HG03196 (cell line): Measurements from ENCODE around the gene BMAL1.

Source experiments
- ATAC-seq: cut with Tn5 transposase; IDR thresholded peaks from one replicate; pipeline ENCODE4 v1.9.1; 2021; ENCODE audit not compliant: unreplicated experiment

BMAL1 gene

DNA sequence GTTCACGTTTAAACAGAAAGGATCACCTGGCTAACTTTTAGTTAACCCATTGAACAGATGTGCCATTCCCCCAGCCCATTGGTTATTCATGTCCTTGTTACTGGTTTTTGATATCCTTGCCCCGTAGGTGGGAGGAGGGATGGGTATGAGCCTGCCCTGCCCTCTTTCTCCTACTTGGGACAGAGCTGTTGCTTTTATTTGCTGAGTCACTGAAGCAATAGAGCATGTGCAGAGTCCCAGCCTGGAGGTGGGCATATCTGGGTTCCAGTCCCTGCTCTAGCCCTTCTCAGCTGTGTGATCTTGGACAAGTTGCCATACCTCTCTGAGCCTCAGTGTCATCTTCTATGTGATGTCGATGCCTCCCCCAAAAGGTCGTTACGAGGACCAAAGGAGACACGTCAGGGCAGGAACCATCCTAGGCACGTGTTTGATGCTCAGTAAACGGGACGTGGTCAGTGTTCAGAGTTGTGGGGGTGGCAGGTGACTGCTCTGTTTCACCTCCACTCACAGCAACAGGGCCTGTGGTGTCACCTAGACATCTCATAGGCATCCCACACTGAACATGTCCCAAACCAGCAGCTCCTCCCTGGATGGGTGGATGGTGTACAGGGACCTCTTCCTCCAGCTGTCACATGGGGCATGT, 61.0 kb downstream of the BMAL1 start:
- no peak for ATAC-seq

GRCh38 chr11:13339195-13340153, 61.9 kb downstream of the BMAL1 start:
- no peak for ATAC-seq

DNA sequence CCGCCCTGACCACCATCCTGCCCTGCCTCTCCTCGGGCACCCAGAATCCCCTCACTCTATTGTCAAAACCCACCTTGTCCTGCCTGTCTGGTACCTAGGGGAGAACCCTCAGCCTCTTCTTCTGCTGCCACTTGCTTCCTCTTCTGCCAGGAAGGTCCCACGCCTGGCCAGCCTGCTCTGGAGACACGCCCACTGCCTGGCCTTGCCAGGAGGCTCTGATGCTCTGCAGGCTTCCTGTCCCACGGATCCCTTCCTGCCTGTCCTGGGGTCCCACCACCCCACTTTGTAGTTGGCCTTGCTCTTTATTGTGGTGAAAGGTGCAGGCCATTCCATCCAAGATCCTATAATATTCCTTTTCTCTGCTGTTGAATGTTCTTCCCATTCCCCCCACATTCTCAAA, 63.4 kb downstream of the BMAL1 start:
- ATAC-seq = no peak

- ATAC-seq = peak; percentile 30
These were observed 65.5 kb downstream of the BMAL1 start for GRCh38 chr11:13343067-13343466.

GRCh38 chr11:13343931-13344717, 66.5 kb downstream of the BMAL1 start:
- ATAC-seq = no peak

DNA sequence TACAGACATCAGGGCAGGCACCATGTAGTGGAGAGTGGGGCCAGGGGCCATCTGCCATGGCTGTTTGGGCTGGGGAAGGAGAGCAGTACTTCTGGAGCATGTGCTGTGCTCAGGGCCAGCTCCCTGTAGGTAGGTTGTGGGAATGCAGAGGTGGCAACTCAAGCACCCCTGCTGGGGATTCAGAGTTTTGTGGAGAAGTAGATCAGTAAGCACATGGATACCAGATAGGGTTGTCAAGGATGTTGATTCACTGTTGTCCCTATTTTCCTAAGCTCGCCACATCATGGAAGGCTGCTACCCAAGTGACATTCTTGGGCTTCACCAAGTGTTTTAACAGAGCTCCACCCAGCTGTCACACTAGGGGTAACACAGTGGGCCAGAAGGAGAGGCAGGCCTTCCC, 67.2 kb downstream of the BMAL1 start:
- ATAC-seq = no peak

DNA sequence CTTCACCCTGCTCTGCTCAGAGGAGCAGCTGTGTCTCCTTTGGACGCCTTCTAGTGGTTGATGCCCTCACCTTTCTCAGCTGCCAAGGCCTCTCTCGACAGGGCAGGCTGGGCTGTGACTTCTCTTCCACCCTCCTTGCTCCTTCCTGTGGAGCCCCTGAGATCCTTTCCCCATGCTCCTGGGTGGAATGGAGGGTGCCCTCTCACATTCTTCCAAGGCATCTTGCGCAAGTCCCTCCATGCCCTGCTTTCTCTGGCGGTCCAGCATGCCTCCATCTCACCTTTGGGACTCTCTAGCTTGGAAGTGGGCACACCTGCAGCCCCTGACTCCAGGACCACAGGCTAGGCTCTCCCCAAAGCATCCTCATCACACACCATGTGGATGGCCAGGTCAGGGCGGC, 68.9 kb downstream of the BMAL1 start:
- no peak for ATAC-seq

DNA sequence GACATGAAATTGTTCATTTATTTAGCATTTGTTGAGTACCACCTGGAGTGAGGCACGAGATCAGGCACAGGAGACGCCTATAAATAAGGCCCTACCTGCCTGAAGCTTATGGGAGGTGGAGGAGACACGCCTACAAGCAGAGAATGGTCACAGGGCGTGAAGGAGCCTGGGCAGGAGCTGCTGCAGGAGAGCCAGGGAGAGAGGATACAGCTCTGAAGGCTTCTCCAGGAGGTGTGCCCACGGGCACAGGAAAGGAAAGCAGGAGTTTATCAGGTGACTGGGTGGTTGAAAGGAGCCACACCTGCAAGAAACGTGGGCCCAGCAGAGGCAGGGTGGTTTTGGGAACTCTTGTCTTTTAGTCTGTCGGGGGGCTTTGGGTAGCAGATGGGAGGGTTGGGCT, 70.3 kb downstream of the BMAL1 start:
- ATAC-seq = no peak

- ATAC-seq = no peak
These were observed 70.7 kb downstream of the BMAL1 start for GRCh38 chr11:13348305-13348704.

- ATAC-seq = no peak
These were observed 71.5 kb downstream of the BMAL1 start for GRCh38 chr11:13349046-13349445.

DNA sequence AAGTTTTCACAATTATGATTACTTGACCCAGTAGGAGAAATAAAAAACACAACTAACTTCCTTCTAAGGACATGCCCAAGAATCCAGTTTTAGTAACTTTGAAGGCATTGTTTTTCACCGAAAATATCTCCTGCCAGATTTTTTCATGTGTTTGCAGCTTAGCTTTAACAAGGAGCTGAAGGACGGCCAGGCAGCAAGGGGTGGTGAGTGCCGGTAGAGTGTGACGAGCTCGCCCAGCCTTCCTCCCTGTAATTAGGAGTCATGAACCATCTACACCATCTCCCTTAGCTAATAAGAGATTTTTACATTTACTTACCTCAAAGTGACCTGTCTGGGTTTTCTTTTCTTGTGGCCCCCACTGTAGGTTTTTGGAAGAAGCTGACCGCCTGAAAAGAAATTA, 72.0 kb downstream of the BMAL1 start:
- ATAC-seq = no peak

- ATAC-seq = no peak
These were observed 75.1 kb downstream of the BMAL1 start for GRCh38 chr11:13352711-13353110.

DNA sequence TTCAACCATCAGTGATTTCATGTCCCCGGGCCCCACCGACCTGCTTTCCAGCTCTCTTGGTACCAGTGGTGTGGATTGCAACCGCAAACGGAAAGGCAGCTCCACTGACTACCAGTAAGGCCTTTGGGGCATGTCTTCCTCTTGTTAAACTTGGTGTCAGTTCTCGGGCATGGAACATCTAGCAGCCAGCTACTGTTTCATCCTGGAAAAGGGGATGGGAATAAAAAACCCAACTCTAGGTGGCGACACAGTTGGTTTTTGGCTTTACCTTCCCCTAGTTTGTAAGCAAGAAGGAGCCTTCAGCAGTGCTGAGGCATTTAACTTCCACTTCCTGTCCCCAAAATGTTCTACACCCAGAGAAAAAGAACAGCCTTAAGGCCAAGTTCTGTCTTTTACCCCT, 76.7 kb downstream of the BMAL1 start:
- ATAC-seq = no peak

DNA sequence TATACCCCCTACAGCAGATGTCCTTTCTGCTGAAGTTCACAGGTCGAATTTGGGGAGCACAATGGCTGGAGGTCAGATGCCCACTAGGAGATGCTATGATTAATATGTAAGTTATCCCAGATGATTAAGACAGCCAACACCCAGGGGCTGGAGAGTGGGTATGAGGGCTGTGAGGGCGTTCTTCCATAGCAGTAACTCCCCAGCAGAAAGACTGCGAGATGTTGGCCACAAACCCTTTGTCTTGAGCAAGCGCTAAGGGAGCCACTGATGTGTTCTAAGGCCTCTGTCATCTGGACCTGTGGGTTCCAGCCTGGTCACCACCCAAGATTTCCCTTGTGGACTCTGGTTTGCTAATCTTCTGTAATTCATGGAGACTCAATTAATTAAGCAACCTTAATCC, 77.6 kb downstream of the BMAL1 start:
- no peak for ATAC-seq

- no peak for ATAC-seq
These were observed 79.6 kb downstream of the BMAL1 start for GRCh38 chr11:13357232-13357631.

- no peak for ATAC-seq
These were observed 81.1 kb downstream of the BMAL1 start for GRCh38 chr11:13358596-13359270.

GRCh38 chr11:13362596-13363109, 85.1 kb downstream of the BMAL1 start:
- ATAC-seq = no peak

DNA sequence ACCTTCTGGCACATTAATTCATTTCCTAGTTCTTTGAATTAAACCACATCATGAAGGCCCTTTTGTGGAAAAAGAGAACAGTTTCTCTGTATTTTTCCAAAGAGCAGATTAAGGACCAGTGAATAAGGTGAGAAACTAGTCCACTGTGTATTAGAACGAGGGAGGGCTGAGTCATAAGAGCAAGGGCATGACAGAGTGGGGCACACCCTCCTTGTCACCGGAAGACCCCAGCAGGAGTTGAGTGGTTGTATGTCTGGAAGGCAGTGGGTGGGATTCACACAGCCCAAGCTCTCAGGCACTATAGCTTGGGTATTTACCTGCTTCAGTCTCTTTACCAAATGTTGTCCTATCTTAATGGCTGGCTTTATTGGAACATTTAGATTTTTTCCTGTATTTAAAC, 86.8 kb downstream of the BMAL1 start:
- no peak for ATAC-seq

DNA sequence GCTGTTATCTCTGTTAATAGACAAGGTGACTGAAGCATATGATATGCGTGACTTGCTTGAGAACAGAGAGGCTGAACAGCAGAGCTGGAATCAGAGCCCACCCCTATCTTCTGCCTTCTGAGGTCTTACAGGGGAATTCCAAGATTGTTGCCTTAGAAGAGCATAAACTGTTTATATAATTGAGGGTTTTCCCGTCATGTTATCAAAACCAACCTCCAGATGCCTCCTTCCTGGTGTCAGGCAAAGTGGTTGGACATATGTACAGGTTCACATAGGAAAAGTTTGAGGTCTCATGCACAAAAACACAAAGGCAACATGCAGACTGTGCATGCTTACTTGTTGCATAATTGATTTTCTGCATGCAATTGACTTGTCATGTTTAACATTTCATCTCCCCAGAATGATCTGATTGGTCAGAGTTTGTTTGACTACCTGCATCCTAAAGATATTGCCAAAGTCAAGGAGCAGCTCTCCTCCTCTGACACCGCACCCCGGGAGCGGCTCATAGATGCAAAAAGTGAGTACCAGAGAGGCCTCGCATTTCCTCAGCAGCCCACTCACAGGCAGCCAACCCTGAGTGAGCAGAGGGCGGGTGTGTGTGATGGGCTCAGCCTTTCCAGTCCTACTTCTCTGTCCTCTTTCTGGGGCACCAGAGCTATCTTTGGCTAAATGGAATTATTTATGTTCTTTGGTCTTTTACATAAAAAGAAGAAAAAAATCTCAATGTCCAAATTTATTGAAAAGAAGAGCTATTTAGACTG, 88.9 kb downstream of the BMAL1 start:
- ATAC-seq = no peak

GRCh38 chr11:13367115-13367514, 89.5 kb downstream of the BMAL1 start:
- no peak for ATAC-seq
